Measurements from ENCODE around the gene ASPSCR1. TPM values are rescaled to one million over a fixed set of nuclear protein-coding genes. Genes with fewer than 3 reads are reported as not detected.

ASPSCR1 gene
- total and polyA plus RNA-seq, 4 experiments from 2014 or later: 25.1 to 40.6 (median 38.6) TPM

- Mint-ChIP-seq H3K4me3 (no peak overlapping the region), H3K9me3 (no peaks in the 10 kb centered on the region), H3K36me3 (peaks cover 0 to 3% of the 10 kb centered on the region in 2 donors), H3K27me3 (no peaks in the 10 kb centered on the region), H3K4me1 (peaks cover 3 to 19% (median 13%) of the 10 kb centered on the region in 4 donors), H3K27ac (no peak overlapping the region)
- H3K27ac ChIP-seq (ENCODE audit: low read depth, low read length): no peak overlapping the region
- H3K27me3 ChIP-seq (ENCODE audit: insufficient read depth, low read length): no peaks in the 10 kb centered on the region
- DNase-seq: no peak
- CTCF ChIA-PET (ENCODE audit: partially characterized antibody): interaction anchor here (1.4 to 7.5 kb wide), 2 partner anchors 14 to 58 kb away, joined by 3 to 81 read pairs; partner anchors contain the start of gene NOTUM
- H3K4me3 ChIP-seq (ENCODE audit: low read length in 2 of 2): no peak overlapping the region
- peaks cover 19% of the 10 kb centered on the region for H3K4me1 ChIP-seq (ENCODE audit: insufficient read depth, low read length)
- H3K36me3 ChIP-seq (ENCODE audit: insufficient read depth, low read length): no peaks in the 10 kb centered on the region
- no peaks in the 10 kb centered on the region for H3K9me3 ChIP-seq (ENCODE audit: control insufficient read depth in 1 of 2, low read length in 2 of 2)
- intact Hi-C loops (cut with micrococcal nuclease): no loop called here
- POLR2A ChIA-PET (ENCODE audit: partially characterized antibody): interaction anchor here (0.6 to 1.7 kb wide), 3 partner anchors 21 to 58 kb away, joined by 3 to 4 read pairs (median 4); partner anchors contain the start of gene ASPSCR1
Measured at GRCh38 chr17:82017612-82018151, 40.3 kb downstream of the ASPSCR1 start.

GRCh38 chr17:82018152-82018988, 40.9 kb downstream of the ASPSCR1 start:
- DNase-seq: no peak
- peaks cover 3% of the 10 kb centered on the region in 2 donors for H3K36me3 Mint-ChIP-seq
- H3K27ac Mint-ChIP-seq: peak overlapping the region in 2 of 7 donors; percentile 11 to 15
- H3K36me3 ChIP-seq (ENCODE audit: insufficient read depth, low read length): no peaks in the 10 kb centered on the region
- H3K4me3 ChIP-seq (ENCODE audit: low read length in 2 of 2): no peak overlapping the region
- no peaks in the 10 kb centered on the region for H3K27me3 Mint-ChIP-seq
- intact Hi-C loops (cut with micrococcal nuclease): no loop called here
- H3K27ac ChIP-seq (ENCODE audit: low read depth, low read length): no peak overlapping the region
- H3K9me3 Mint-ChIP-seq: no peaks in the 10 kb centered on the region
- no peaks in the 10 kb centered on the region for H3K9me3 ChIP-seq (ENCODE audit: control insufficient read depth in 1 of 2, low read length in 2 of 2)
- H3K27me3 ChIP-seq (ENCODE audit: insufficient read depth, low read length): no peaks in the 10 kb centered on the region
- CTCF ChIA-PET (ENCODE audit: partially characterized antibody): interaction anchor here (1.4 to 7.5 kb wide), 5 partner anchors 9 to 64 kb away, joined by 3 to 81 read pairs (median 5); partner anchors contain the start of genes ASPSCR1 and NOTUM
- H3K4me1 ChIP-seq (ENCODE audit: insufficient read depth, low read length): peaks cover 19% of the 10 kb centered on the region
- POLR2A ChIA-PET (ENCODE audit: partially characterized antibody): interaction anchor here (1.2 to 1.7 kb wide), 2 partner anchors 41 to 59 kb away, joined by 4 read pairs; partner anchors contain the start of gene ASPSCR1
- peak overlapping the region in 2 of 8 donors; percentile 3 to 59 for H3K4me3 Mint-ChIP-seq
- H3K4me1 Mint-ChIP-seq: peaks cover 3 to 22% (median 15%) of the 10 kb centered on the region in 4 donors

GRCh38 chr17:82018989-82019689, 41.7 kb downstream of the ASPSCR1 start:
- Histone ChIP-seq H3K36me3 (ENCODE audit: insufficient read depth, low read length) (no peaks in the 10 kb centered on the region), H3K27ac (ENCODE audit: low read depth, low read length) (no peak overlapping the region), H3K4me1 (ENCODE audit: insufficient read depth, low read length) (peaks cover 25% of the 10 kb centered on the region), H3K9me3 (ENCODE audit: control insufficient read depth in 1 of 2, low read length in 2 of 2) (no peaks in the 10 kb centered on the region), H3K27me3 (ENCODE audit: insufficient read depth, low read length) (no peaks in the 10 kb centered on the region), H3K4me3 (ENCODE audit: low read length in 2 of 2) (no peak overlapping the region)
- POLR2A ChIA-PET (ENCODE audit: partially characterized antibody): interaction anchor here (1.2 to 5.1 kb wide), 3 partner anchors 19 to 59 kb away, joined by 3 to 57 read pairs (median 4); partner anchors contain the start of genes ASPSCR1, DCXR and NOTUM
- CTCF ChIA-PET (ENCODE audit: partially characterized antibody): interaction anchor here (0.9 to 7.5 kb wide), 11 partner anchors 10 to 108 kb away, joined by 3 to 81 read pairs (median 5); partner anchors contain the start of genes ASPSCR1 and NOTUM
- Mint-ChIP-seq H3K36me3 (peaks cover 3% of the 10 kb centered on the region in 2 donors), H3K9me3 (no peaks in the 10 kb centered on the region), H3K27me3 (no peaks in the 10 kb centered on the region), H3K4me3 (no peak overlapping the region), H3K27ac (peak overlapping the region in 1 of 7 donors; percentile 11), H3K4me1 (peaks cover 3 to 25% (median 17%) of the 10 kb centered on the region in 4 donors)
- intact Hi-C loops (cut with micrococcal nuclease): no loop called here
- DNase-seq: no peak

GRCh38 chr17:82019690-82020571, 42.5 kb downstream of the ASPSCR1 start:
- H3K4me1 ChIP-seq (ENCODE audit: insufficient read depth, low read length): peaks cover 28% of the 10 kb centered on the region
- peak; percentile 43 to 56 (median 55) for DNase-seq
- no peaks in the 10 kb centered on the region for H3K36me3 ChIP-seq (ENCODE audit: insufficient read depth, low read length)
- Mint-ChIP-seq H3K9me3 (no peaks in the 10 kb centered on the region), H3K27me3 (no peaks in the 10 kb centered on the region), H3K4me3 (peak overlapping the region in 1 of 8 donors; percentile 30), H3K27ac (no peak overlapping the region), H3K4me1 (peaks cover 3 to 26% (median 17%) of the 10 kb centered on the region in 4 donors), H3K36me3 (peaks cover 3% of the 10 kb centered on the region in 2 donors)
- H3K9me3 ChIP-seq (ENCODE audit: control insufficient read depth in 1 of 2, low read length in 2 of 2): no peaks in the 10 kb centered on the region
- POLR2A ChIA-PET (ENCODE audit: partially characterized antibody): interaction anchor here (0.6 to 5.1 kb wide), 5 partner anchors 18 to 149 kb away, joined by 3 to 57 read pairs (median 3); partner anchors contain the start of genes ARHGDIA, DCXR and NOTUM
- H3K27me3 ChIP-seq (ENCODE audit: insufficient read depth, low read length): no peaks in the 10 kb centered on the region
- H3K27ac ChIP-seq (ENCODE audit: low read depth, low read length): no peak overlapping the region
- intact Hi-C loops (cut with micrococcal nuclease): loop anchor here (5.0 kb wide), 3 partner anchors 77 to 182 kb away; partner anchors contain the start of genes FASN and P4HB
- CTCF ChIA-PET (ENCODE audit: partially characterized antibody): interaction anchor here (0.9 to 7.5 kb wide), 13 partner anchors 10 to 107 kb away, joined by 3 to 81 read pairs (median 5); partner anchors contain the start of genes ASPSCR1, DCXR and NOTUM
- H3K4me3 ChIP-seq (ENCODE audit: low read length in 2 of 2): no peak overlapping the region

- H3K27me3 Mint-ChIP-seq: no peaks in the 10 kb centered on the region
- Histone ChIP-seq H3K36me3 (ENCODE audit: insufficient read depth, low read length) (no peaks in the 10 kb centered on the region), H3K27me3 (ENCODE audit: insufficient read depth, low read length) (no peaks in the 10 kb centered on the region), H3K4me3 (ENCODE audit: low read length in 2 of 2) (no peak overlapping the region), H3K27ac (ENCODE audit: low read depth, low read length) (no peak overlapping the region), H3K4me1 (ENCODE audit: insufficient read depth, low read length) (peaks cover 28% of the 10 kb centered on the region), H3K9me3 (ENCODE audit: control insufficient read depth in 1 of 2, low read length in 2 of 2) (no peaks in the 10 kb centered on the region)
- DNase-seq: peak in 1 of 5 donors; percentile 17
- no peaks in the 10 kb centered on the region for H3K9me3 Mint-ChIP-seq
- H3K4me1 Mint-ChIP-seq: peaks cover 3 to 30% (median 18%) of the 10 kb centered on the region in 4 donors
- POLR2A ChIA-PET (ENCODE audit: partially characterized antibody): interaction anchor here (0.6 to 5.1 kb wide), 8 partner anchors 10 to 150 kb away, joined by 3 to 57 read pairs (median 9); partner anchors contain the start of genes ARHGDIA, DCXR, NOTUM and RAC3
- peak overlapping the region in 1 of 7 donors; percentile 7 for H3K27ac Mint-ChIP-seq
- CTCF ChIA-PET (ENCODE audit: partially characterized antibody): interaction anchor here (1.0 to 7.5 kb wide), 10 partner anchors 10 to 106 kb away, joined by 3 to 81 read pairs (median 8); partner anchors contain the start of genes DCXR and NOTUM
- peaks cover 3% of the 10 kb centered on the region in 2 donors for H3K36me3 Mint-ChIP-seq
- intact Hi-C loops (cut with micrococcal nuclease): loop anchor here (1.0 to 5.0 kb wide), 4 partner anchors 61 to 182 kb away; partner anchors contain the start of genes FASN and P4HB
- no peak overlapping the region for H3K4me3 Mint-ChIP-seq
Measured at GRCh38 chr17:82020572-82021106, 43.2 kb downstream of the ASPSCR1 start.
